Measurements from ENCODE around the gene ADAM10.

The ADAM10 gene

GRCh38 chr15:58755956-58756355, 6.4 kb upstream of the ADAM10 start:
- no peak for DNase-seq (ENCODE audit: low read depth, low spot score)
- H3K27me3 ChIP-seq (ENCODE audit: insufficient read depth, insufficient read length), result no peaks in the 10 kb centered on the region
- TF ChIP-seq YY1 (IDR thresholded peaks at IDR 0.05; ENCODE audit: insufficient read depth, insufficient read length) (no peak), ZNF274 (IDR thresholded peaks at IDR 0.05; ENCODE audit: low read depth, low read length) (no peak), SUZ12 (IDR thresholded peaks at IDR 0.05; ENCODE audit: extremely low read depth, insufficient read depth, insufficient read length) (no peak)
- H3K9ac ChIP-seq (ENCODE audit: insufficient read length, low read depth), result no peak overlapping the region
- H3K36me3 ChIP-seq (ENCODE audit: insufficient read depth, insufficient read length, low read length), result no peaks in the 10 kb centered on the region
- H3K4me3 ChIP-seq (ENCODE audit: insufficient read length, low read depth), result no peak overlapping the region
- no peaks in the 10 kb centered on the region for H3K9me3 ChIP-seq (ENCODE audit: insufficient read depth, low read length)
- no peaks in the 10 kb centered on the region for H3K4me1 ChIP-seq (ENCODE audit: insufficient read depth, insufficient read length)

GRCh38 chr15:58755350-58755749, 5.8 kb upstream of the ADAM10 start:
- Histone ChIP-seq H3K36me3 (ENCODE audit: insufficient read depth, insufficient read length, low read length) (no peaks in the 10 kb centered on the region), H3K9ac (ENCODE audit: insufficient read length, low read depth) (no peak overlapping the region), H3K4me1 (ENCODE audit: insufficient read depth, insufficient read length) (no peaks in the 10 kb centered on the region), H3K27me3 (ENCODE audit: insufficient read depth, insufficient read length) (no peaks in the 10 kb centered on the region), H3K4me3 (ENCODE audit: insufficient read length, low read depth) (no peak overlapping the region), H3K9me3 (ENCODE audit: insufficient read depth, low read length) (no peaks in the 10 kb centered on the region)
- no peak for DNase-seq (ENCODE audit: low read depth, low spot score)
- no peak for TF ChIP-seq YY1 (IDR thresholded peaks at IDR 0.05; ENCODE audit: insufficient read depth, insufficient read length)
- no peak for TF ChIP-seq ZNF274 (IDR thresholded peaks at IDR 0.05; ENCODE audit: low read depth, low read length)
- TF ChIP-seq SUZ12 (IDR thresholded peaks at IDR 0.05; ENCODE audit: extremely low read depth, insufficient read depth, insufficient read length), result no peak

- Histone ChIP-seq H3K36me3 (ENCODE audit: insufficient read depth, insufficient read length, low read length) (no peaks in the 10 kb centered on the region), H3K4me3 (ENCODE audit: insufficient read length, low read depth) (no peak overlapping the region), H3K9ac (ENCODE audit: insufficient read length, low read depth) (no peak overlapping the region), H3K27me3 (ENCODE audit: insufficient read depth, insufficient read length) (no peaks in the 10 kb centered on the region), H3K4me1 (ENCODE audit: insufficient read depth, insufficient read length) (no peaks in the 10 kb centered on the region), H3K9me3 (ENCODE audit: insufficient read depth, low read length) (no peaks in the 10 kb centered on the region)
- no peak for DNase-seq (ENCODE audit: low read depth, low spot score)
- no peak for TF ChIP-seq SUZ12 (IDR thresholded peaks at IDR 0.05; ENCODE audit: extremely low read depth, insufficient read depth, insufficient read length)
- TF ChIP-seq ZNF274 (IDR thresholded peaks at IDR 0.05; ENCODE audit: low read depth, low read length), result no peak
- no peak for TF ChIP-seq YY1 (IDR thresholded peaks at IDR 0.05; ENCODE audit: insufficient read depth, insufficient read length)
These were observed 3.2 kb upstream of the ADAM10 start for GRCh38 chr15:58752716-58753115.

GRCh38 chr15:58748852-58749531, 515 bp downstream of the ADAM10 start:
- DNase-seq (ENCODE audit: low read depth, low spot score), result peak; percentile 20
- Histone ChIP-seq H3K9ac (ENCODE audit: insufficient read length, low read depth) (peak overlapping the region; percentile 98), H3K9me3 (ENCODE audit: insufficient read depth, low read length) (no peaks in the 10 kb centered on the region), H3K4me3 (ENCODE audit: insufficient read length, low read depth) (peak overlapping the region; percentile 93), H3K36me3 (ENCODE audit: insufficient read depth, insufficient read length, low read length) (no peaks in the 10 kb centered on the region), H3K27me3 (ENCODE audit: insufficient read depth, insufficient read length) (no peaks in the 10 kb centered on the region), H3K4me1 (ENCODE audit: insufficient read depth, insufficient read length) (no peaks in the 10 kb centered on the region)
- TF ChIP-seq ZNF274 (IDR thresholded peaks at IDR 0.05; ENCODE audit: low read depth, low read length), result no peak
- no peak for TF ChIP-seq YY1 (IDR thresholded peaks at IDR 0.05; ENCODE audit: insufficient read depth, insufficient read length)
- TF ChIP-seq SUZ12 (IDR thresholded peaks at IDR 0.05; ENCODE audit: extremely low read depth, insufficient read depth, insufficient read length), result no peak

GRCh38 chr15:58748040-58748851, 1.3 kb downstream of the ADAM10 start:
- H3K27me3 ChIP-seq (ENCODE audit: insufficient read depth, insufficient read length), result no peaks in the 10 kb centered on the region
- peak overlapping the region; percentile 93 for H3K4me3 ChIP-seq (ENCODE audit: insufficient read length, low read depth)
- no peaks in the 10 kb centered on the region for H3K9me3 ChIP-seq (ENCODE audit: insufficient read depth, low read length)
- no peak for DNase-seq (ENCODE audit: low read depth, low spot score)
- H3K36me3 ChIP-seq (ENCODE audit: insufficient read depth, insufficient read length, low read length), result no peaks in the 10 kb centered on the region
- no peaks in the 10 kb centered on the region for H3K4me1 ChIP-seq (ENCODE audit: insufficient read depth, insufficient read length)
- peak overlapping the region; percentile 98 for H3K9ac ChIP-seq (ENCODE audit: insufficient read length, low read depth)
- TF ChIP-seq SUZ12 (IDR thresholded peaks at IDR 0.05; ENCODE audit: extremely low read depth, insufficient read depth, insufficient read length) (no peak), ZNF274 (IDR thresholded peaks at IDR 0.05; ENCODE audit: low read depth, low read length) (no peak), YY1 (IDR thresholded peaks at IDR 0.05; ENCODE audit: insufficient read depth, insufficient read length) (no peak)

GRCh38 chr15:58746174-58746573, 3.3 kb downstream of the ADAM10 start:
- no peak overlapping the region for H3K9ac ChIP-seq (ENCODE audit: insufficient read length, low read depth)
- DNase-seq (ENCODE audit: low read depth, low spot score), result no peak
- H3K4me1 ChIP-seq (ENCODE audit: insufficient read depth, insufficient read length), result no peaks in the 10 kb centered on the region
- no peaks in the 10 kb centered on the region for H3K36me3 ChIP-seq (ENCODE audit: insufficient read depth, insufficient read length, low read length)
- no peak overlapping the region for H3K4me3 ChIP-seq (ENCODE audit: insufficient read length, low read depth)
- no peaks in the 10 kb centered on the region for H3K9me3 ChIP-seq (ENCODE audit: insufficient read depth, low read length)
- H3K27me3 ChIP-seq (ENCODE audit: insufficient read depth, insufficient read length), result no peaks in the 10 kb centered on the region
- TF ChIP-seq SUZ12 (IDR thresholded peaks at IDR 0.05; ENCODE audit: extremely low read depth, insufficient read depth, insufficient read length) (no peak), ZNF274 (IDR thresholded peaks at IDR 0.05; ENCODE audit: low read depth, low read length) (no peak), YY1 (IDR thresholded peaks at IDR 0.05; ENCODE audit: insufficient read depth, insufficient read length) (no peak)

GRCh38 chr15:58742819-58743502, 6.5 kb downstream of the ADAM10 start:
- DNase-seq (ENCODE audit: low read depth, low spot score), result no peak
- Histone ChIP-seq H3K27me3 (ENCODE audit: insufficient read depth, insufficient read length) (no peaks in the 10 kb centered on the region), H3K4me1 (ENCODE audit: insufficient read depth, insufficient read length) (no peaks in the 10 kb centered on the region), H3K4me3 (ENCODE audit: insufficient read length, low read depth) (no peak overlapping the region), H3K9me3 (ENCODE audit: insufficient read depth, low read length) (no peaks in the 10 kb centered on the region), H3K36me3 (ENCODE audit: insufficient read depth, insufficient read length, low read length) (no peaks in the 10 kb centered on the region), H3K9ac (ENCODE audit: insufficient read length, low read depth) (no peak overlapping the region)
- TF ChIP-seq SUZ12 (IDR thresholded peaks at IDR 0.05; ENCODE audit: extremely low read depth, insufficient read depth, insufficient read length) (no peak), ZNF274 (IDR thresholded peaks at IDR 0.05; ENCODE audit: low read depth, low read length) (no peak), YY1 (IDR thresholded peaks at IDR 0.05; ENCODE audit: insufficient read depth, insufficient read length) (no peak)

Data from NT2/D1 (cell line).